Uterus (tissue), 2 donors: ENCODE data around the gene PLXNB3.

ENCODE experiments used
- POLR2A ChIP-seq, 2 donors: fragments of 450-650 bp; IDR thresholded peaks; one replicate each; pipeline ENCODE4 v1.6.1; 2016; ENCODE audit warnings: antibody characterized with exemption in 2 of 2, mild to moderate bottlenecking in 1 of 2, moderate library complexity in 1 of 2
- TF ChIP-seq, protein P1 (sequence below), 4 experiments: fragments of 200-600 bp in 2 of 4; fragments of 450-650 bp in 2 of 4; sonication (generic) in 2 of 4; IDR thresholded peaks; one replicate each; pipeline ENCODE4 v1.5.1; 2016 to 2019; ENCODE audit warnings: antibody characterized with exemption in 4 of 4, mild to moderate bottlenecking in 2 of 4, moderate library complexity in 1 of 4

DNA sequence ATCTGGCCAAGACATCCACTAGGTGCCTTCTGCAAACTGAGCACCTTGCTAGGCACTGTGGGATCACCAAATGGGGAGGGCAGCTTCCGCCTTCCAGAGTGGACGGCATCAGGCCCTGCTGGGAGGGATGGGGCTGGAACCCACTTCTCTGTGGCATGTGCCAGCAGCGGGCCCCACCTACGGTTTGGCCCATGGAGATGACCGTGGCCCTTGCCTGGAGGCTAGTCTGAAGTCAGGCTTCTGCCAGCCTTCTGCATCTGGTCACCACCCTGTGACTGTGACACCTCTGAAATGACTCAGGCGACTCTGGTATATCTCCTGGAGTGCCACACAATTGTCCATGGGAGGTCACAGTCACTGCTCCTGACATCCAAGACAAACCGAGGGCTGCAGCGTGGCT, 37.6 kb downstream of the PLXNB3 start:
- TF ChIP-seq, protein P1, sequence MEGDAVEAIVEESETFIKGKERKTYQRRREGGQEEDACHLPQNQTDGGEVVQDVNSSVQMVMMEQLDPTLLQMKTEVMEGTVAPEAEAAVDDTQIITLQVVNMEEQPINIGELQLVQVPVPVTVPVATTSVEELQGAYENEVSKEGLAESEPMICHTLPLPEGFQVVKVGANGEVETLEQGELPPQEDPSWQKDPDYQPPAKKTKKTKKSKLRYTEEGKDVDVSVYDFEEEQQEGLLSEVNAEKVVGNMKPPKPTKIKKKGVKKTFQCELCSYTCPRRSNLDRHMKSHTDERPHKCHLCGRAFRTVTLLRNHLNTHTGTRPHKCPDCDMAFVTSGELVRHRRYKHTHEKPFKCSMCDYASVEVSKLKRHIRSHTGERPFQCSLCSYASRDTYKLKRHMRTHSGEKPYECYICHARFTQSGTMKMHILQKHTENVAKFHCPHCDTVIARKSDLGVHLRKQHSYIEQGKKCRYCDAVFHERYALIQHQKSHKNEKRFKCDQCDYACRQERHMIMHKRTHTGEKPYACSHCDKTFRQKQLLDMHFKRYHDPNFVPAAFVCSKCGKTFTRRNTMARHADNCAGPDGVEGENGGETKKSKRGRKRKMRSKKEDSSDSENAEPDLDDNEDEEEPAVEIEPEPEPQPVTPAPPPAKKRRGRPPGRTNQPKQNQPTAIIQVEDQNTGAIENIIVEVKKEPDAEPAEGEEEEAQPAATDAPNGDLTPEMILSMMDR (IDR thresholded peaks at IDR 0.05) = no peak
- no peak for TF ChIP-seq POLR2A (IDR thresholded peaks at IDR 0.05)
